Keratinocyte (primary cell): ENCODE measurements around the gene DUSP3.

Experiments used
- EZH2 ChIP-seq: IDR thresholded peaks from one replicate; pipeline ENCODE4 v1.6.1; 2012; ENCODE audit warnings: inconsistent platforms, mild to moderate bottlenecking, low read length, moderate library complexity
- TF ChIP-seq, protein P1 (sequence below), 3 experiments: IDR thresholded peaks in 1 of 3; conservative IDR thresholded peaks in 1 of 3; optimal IDR thresholded peaks in 1 of 3; 2 replicates in 2 of 3; 3 replicates in 1 of 3; pipeline versions ENCODE3 to v1.5.1; 2011; ENCODE audit warnings: low read length in 3 of 3, mild to moderate bottlenecking in 3 of 3, moderate library complexity in 2 of 3, control low read depth in 1 of 3, inconsistent platforms in 1 of 3; ENCODE audit not compliant: insufficient read depth in 2 of 3; ENCODE audit errors: extremely low read depth in 1 of 3

DNA sequence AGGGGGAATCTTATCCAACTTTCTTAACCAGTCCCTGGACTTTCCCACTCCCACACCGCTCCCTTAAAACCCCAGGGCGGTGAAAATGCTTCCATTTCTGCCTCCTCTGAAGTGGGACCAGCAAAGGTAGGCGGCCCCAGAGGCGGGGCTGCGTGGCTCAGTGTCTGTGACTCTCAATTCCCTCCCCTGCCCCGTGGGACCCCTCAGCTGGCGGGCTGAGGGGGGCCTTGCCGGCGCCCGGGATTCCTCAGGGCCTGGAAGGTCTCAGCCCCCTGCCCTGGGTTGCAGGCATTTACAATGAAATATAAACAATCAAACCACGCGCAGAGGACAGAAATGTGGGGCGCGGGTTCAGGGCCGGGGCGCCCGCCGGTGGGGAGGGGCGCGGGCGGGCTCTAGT, 23.8 kb downstream of the DUSP3 start:
- TF ChIP-seq, protein P1, sequence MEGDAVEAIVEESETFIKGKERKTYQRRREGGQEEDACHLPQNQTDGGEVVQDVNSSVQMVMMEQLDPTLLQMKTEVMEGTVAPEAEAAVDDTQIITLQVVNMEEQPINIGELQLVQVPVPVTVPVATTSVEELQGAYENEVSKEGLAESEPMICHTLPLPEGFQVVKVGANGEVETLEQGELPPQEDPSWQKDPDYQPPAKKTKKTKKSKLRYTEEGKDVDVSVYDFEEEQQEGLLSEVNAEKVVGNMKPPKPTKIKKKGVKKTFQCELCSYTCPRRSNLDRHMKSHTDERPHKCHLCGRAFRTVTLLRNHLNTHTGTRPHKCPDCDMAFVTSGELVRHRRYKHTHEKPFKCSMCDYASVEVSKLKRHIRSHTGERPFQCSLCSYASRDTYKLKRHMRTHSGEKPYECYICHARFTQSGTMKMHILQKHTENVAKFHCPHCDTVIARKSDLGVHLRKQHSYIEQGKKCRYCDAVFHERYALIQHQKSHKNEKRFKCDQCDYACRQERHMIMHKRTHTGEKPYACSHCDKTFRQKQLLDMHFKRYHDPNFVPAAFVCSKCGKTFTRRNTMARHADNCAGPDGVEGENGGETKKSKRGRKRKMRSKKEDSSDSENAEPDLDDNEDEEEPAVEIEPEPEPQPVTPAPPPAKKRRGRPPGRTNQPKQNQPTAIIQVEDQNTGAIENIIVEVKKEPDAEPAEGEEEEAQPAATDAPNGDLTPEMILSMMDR (optimal IDR thresholded peaks at IDR 0.05 in 1 of 3, IDR thresholded peaks at IDR 0.05 in 1 of 3, conservative IDR thresholded peaks at IDR 0.05 in 1 of 3; ENCODE audit: extremely low read depth in 1 of 3, insufficient read depth in 2 of 3, low read length in 3 of 3), result no peak
- no peak for TF ChIP-seq EZH2
